ENCODE results near the gene PSMG4.
A peak's percentile ranks its signal among the peaks of the same experiment; 100 is the strongest.

Gene PSMG4

GRCh38 chr6:3305831-3306230 is 47.1 kb downstream of the PSMG4 start:
- DNase-seq: no peak

GRCh38 chr6:3306848-3307247 is 48.1 kb downstream of the PSMG4 start:
- no peak for DNase-seq

- DNase-seq: no peak
Measured at GRCh38 chr6:3307436-3307835, 48.7 kb downstream of the PSMG4 start.

- no peak for DNase-seq
Measured at GRCh38 chr6:3308106-3308505, 49.4 kb downstream of the PSMG4 start.

GRCh38 chr6:3309391-3310050 is 50.8 kb downstream of the PSMG4 start:
- DNase-seq: no peak

GRCh38 chr6:3310051-3310448 is 51.3 kb downstream of the PSMG4 start:
- DNase-seq: no peak

- peak in 1 of 56 donors; percentile 14 for DNase-seq
Measured at GRCh38 chr6:3310703-3311102, 52.0 kb downstream of the PSMG4 start.

- DNase-seq: no peak
Measured at GRCh38 chr6:3311826-3312225, 53.1 kb downstream of the PSMG4 start.

GRCh38 chr6:3312604-3313231 is 54.0 kb downstream of the PSMG4 start:
- peak in 4 of 56 donors; percentile 16 to 32 (median 24) for DNase-seq

GRCh38 chr6:3314176-3314575 is 55.4 kb downstream of the PSMG4 start:
- DNase-seq: no peak

- no peak for DNase-seq
Measured at GRCh38 chr6:3314621-3315467, 56.1 kb downstream of the PSMG4 start.

GRCh38 chr6:3315841-3316240 is 57.1 kb downstream of the PSMG4 start:
- no peak for DNase-seq

GRCh38 chr6:3316331-3316730 is 57.6 kb downstream of the PSMG4 start:
- DNase-seq: no peak

- DNase-seq: no peak
Measured at GRCh38 chr6:3316818-3317217, 58.1 kb downstream of the PSMG4 start.
